ENCODE results near the gene NFU1.

- TF ChIP-seq, protein P1, sequence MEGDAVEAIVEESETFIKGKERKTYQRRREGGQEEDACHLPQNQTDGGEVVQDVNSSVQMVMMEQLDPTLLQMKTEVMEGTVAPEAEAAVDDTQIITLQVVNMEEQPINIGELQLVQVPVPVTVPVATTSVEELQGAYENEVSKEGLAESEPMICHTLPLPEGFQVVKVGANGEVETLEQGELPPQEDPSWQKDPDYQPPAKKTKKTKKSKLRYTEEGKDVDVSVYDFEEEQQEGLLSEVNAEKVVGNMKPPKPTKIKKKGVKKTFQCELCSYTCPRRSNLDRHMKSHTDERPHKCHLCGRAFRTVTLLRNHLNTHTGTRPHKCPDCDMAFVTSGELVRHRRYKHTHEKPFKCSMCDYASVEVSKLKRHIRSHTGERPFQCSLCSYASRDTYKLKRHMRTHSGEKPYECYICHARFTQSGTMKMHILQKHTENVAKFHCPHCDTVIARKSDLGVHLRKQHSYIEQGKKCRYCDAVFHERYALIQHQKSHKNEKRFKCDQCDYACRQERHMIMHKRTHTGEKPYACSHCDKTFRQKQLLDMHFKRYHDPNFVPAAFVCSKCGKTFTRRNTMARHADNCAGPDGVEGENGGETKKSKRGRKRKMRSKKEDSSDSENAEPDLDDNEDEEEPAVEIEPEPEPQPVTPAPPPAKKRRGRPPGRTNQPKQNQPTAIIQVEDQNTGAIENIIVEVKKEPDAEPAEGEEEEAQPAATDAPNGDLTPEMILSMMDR (conservative IDR thresholded peaks at IDR 0.05; ENCODE audit: low read depth in 2 of 2): no peak
- TF ChIP-seq POLR2AphosphoS5 (IDR thresholded peaks at IDR 0.05; ENCODE audit: low read depth): no peak
- no peak for TF ChIP-seq EZH2phosphoT487 (IDR thresholded peaks at IDR 0.05; ENCODE audit: unreplicated experiment)
- TF ChIP-seq REST (IDR thresholded peaks at IDR 0.05; ENCODE audit: unreplicated experiment): no peak
These were observed 1.3 kb upstream of the NFU1 start for GRCh38 chr2:69438580-69438979.

All from GM23338 (cell line).